ENCODE data around the gene AMOTL1.

GRCh38 chr11:94786264-94787126 is 18.3 kb downstream of the AMOTL1 start:
- TF ChIP-seq CTCF (IDR thresholded peaks at IDR 0.05) (peak in 5 of 7 experiments; percentile 29 to 67 (median 62)), POLR2A (IDR thresholded peaks at IDR 0.05) (no peak), EP300 (IDR thresholded peaks at IDR 0.05) (no peak)

Measured in stomach (tissue), 4 donors.